ENCODE data around the gene QRICH2. TPM values are rescaled to one million over a fixed set of nuclear protein-coding genes. Genes with fewer than 3 reads are reported as not detected.
A peak's percentile ranks its signal among the peaks of the same experiment; 100 is the strongest.

QRICH2 gene
- total and polyA plus RNA-seq, 2 of the 4 experiments (the other 2 are of a cell fraction) = 4.3 to 4.8 TPM

- ATAC-seq (ENCODE audit: low read depth) (no peak), DNase-seq (no peak)
- no peak overlapping the region for H3K18ac ChIP-seq (ENCODE audit: low read depth, low read length)
- H3K4me3 ChIP-seq (ENCODE audit: insufficient read depth, low read depth, low read length) = no peak overlapping the region
- no peak overlapping the region for H4K91ac ChIP-seq (ENCODE audit: insufficient read depth, low read depth, low read length)
- H2BK20ac ChIP-seq (ENCODE audit: low read depth, low read length) = no peak overlapping the region
- no peak overlapping the region for H3K4me2 ChIP-seq (ENCODE audit: low read depth, low read length)
- BruUV-seq (replicated peaks) = no TSS peak
- peaks cover 0 to 5% of the 10 kb centered on the region in 2 experiments; a peak in 1 of 4 replicates for H3K79me1 ChIP-seq (ENCODE audit: low read depth in 1 of 2, low read length in 2 of 2)
- peaks cover 7% of the 10 kb centered on the region for H3K4me1 ChIP-seq (ENCODE audit: control insufficient read depth, insufficient read depth, low read length)
- no peak overlapping the region for H2BK5ac ChIP-seq (ENCODE audit: low read depth, low read length, poor library complexity, severe bottlenecking)
- in situ Hi-C loops (cut with MboI; ENCODE audit: low sequenced_read_pairs) (no loop called here), intact Hi-C loops (cut with micrococcal nuclease) (no loop called here), dilution Hi-C loops (cut with HindIII; ENCODE audit: low sequenced_read_pairs, unreplicated experiment) (no loop called here)
- peak overlapping the region; percentile 1 for H2AFZ ChIP-seq (replicated peaks; ENCODE audit: low read length, poor library complexity)
- no peaks in the 10 kb centered on the region; the same call in 1 of the 2 replicates for H4K20me1 ChIP-seq (ENCODE audit: insufficient read depth, low read length)
- no peak overlapping the region for H3K4ac ChIP-seq (ENCODE audit: low read depth, low read length)
- no peak overlapping the region for H3K9ac ChIP-seq (ENCODE audit: low read depth, low read length)
- WGBS, 2 experiments (ENCODE audit: extremely low coverage in 2 of 2, insufficient read length in 1 of 2) = 97% methylated on average over 6 of the region's 19 CpGs; no CpG with 5 or more reads in 1 of the 2 experiments
- H4K8ac ChIP-seq (ENCODE audit: low read depth in 2 of 2, low read length in 2 of 2) = no peak overlapping the region
- H3K14ac ChIP-seq (replicated peaks; ENCODE audit: low read depth, low read length) = no peak overlapping the region
- H3K23ac ChIP-seq (ENCODE audit: low read depth, low read length) = no peak overlapping the region
- H3K9me3 ChIP-seq (ENCODE audit: control insufficient read depth, insufficient read depth, low read length) = no peaks in the 10 kb centered on the region
- no peak overlapping the region for H4K5ac ChIP-seq (ENCODE audit: low read depth, low read length)
- peak overlapping the region; percentile 26 for H2AK9ac ChIP-seq (replicated peaks; ENCODE audit: low read depth, low read length, poor library complexity)
- ChIA-PET CTCF (no interaction called here), POLR2A (ENCODE audit: unreplicated experiment) (no interaction called here)
- no peak for TF ChIP-seq CEBPB (IDR thresholded peaks at IDR 0.05; ENCODE audit: low read depth, low read length)
- no peak for TF ChIP-seq MXI1 (IDR thresholded peaks at IDR 0.05; ENCODE audit: borderline replicate concordance, low read depth, low read length)
- TF ChIP-seq, protein P1, sequence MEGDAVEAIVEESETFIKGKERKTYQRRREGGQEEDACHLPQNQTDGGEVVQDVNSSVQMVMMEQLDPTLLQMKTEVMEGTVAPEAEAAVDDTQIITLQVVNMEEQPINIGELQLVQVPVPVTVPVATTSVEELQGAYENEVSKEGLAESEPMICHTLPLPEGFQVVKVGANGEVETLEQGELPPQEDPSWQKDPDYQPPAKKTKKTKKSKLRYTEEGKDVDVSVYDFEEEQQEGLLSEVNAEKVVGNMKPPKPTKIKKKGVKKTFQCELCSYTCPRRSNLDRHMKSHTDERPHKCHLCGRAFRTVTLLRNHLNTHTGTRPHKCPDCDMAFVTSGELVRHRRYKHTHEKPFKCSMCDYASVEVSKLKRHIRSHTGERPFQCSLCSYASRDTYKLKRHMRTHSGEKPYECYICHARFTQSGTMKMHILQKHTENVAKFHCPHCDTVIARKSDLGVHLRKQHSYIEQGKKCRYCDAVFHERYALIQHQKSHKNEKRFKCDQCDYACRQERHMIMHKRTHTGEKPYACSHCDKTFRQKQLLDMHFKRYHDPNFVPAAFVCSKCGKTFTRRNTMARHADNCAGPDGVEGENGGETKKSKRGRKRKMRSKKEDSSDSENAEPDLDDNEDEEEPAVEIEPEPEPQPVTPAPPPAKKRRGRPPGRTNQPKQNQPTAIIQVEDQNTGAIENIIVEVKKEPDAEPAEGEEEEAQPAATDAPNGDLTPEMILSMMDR (conservative IDR thresholded peaks at IDR 0.05; ENCODE audit: low read depth, low read length) = no peak
- TF ChIP-seq MAZ (IDR thresholded peaks at IDR 0.05; ENCODE audit: borderline replicate concordance, low read depth, low read length) = no peak
- no peak for TF ChIP-seq RAD21 (IDR thresholded peaks at IDR 0.05; ENCODE audit: low read length)
- TF ChIP-seq SMC3 (IDR thresholded peaks at IDR 0.05; ENCODE audit: low read depth, low read length) = no peak
- no peak for TF ChIP-seq BHLHE40 (IDR thresholded peaks at IDR 0.05; ENCODE audit: low read depth, low read length)
- no peak for TF ChIP-seq FOS (IDR thresholded peaks at IDR 0.05; ENCODE audit: low read depth, low read length)
- TF ChIP-seq, protein P2, sequence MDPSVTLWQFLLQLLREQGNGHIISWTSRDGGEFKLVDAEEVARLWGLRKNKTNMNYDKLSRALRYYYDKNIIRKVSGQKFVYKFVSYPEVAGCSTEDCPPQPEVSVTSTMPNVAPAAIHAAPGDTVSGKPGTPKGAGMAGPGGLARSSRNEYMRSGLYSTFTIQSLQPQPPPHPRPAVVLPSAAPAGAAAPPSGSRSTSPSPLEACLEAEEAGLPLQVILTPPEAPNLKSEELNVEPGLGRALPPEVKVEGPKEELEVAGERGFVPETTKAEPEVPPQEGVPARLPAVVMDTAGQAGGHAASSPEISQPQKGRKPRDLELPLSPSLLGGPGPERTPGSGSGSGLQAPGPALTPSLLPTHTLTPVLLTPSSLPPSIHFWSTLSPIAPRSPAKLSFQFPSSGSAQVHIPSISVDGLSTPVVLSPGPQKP (IDR thresholded peaks at IDR 0.05; ENCODE audit: borderline replicate concordance, low read depth, low read length) = no peak
- no peak for TF ChIP-seq MAFK (IDR thresholded peaks at IDR 0.05; ENCODE audit: low read depth, low read length)
- TF ChIP-seq, protein P3, sequence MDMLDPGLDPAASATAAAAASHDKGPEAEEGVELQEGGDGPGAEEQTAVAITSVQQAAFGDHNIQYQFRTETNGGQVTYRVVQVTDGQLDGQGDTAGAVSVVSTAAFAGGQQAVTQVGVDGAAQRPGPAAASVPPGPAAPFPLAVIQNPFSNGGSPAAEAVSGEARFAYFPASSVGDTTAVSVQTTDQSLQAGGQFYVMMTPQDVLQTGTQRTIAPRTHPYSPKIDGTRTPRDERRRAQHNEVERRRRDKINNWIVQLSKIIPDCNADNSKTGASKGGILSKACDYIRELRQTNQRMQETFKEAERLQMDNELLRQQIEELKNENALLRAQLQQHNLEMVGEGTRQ (IDR thresholded peaks at IDR 0.05; ENCODE audit: low read depth, low read length) = no peak
- no peak for TF ChIP-seq RFX5 (IDR thresholded peaks at IDR 0.05; ENCODE audit: low read depth, low read length)
- TF ChIP-seq POLR2A (IDR thresholded peaks at IDR 0.05; ENCODE audit: low read depth, low read length) = no peak
- no peak for TF ChIP-seq RCOR1 (IDR thresholded peaks at IDR 0.05; ENCODE audit: insufficient replicate concordance, low read length)
- TF ChIP-seq CHD1 (IDR thresholded peaks at IDR 0.05; ENCODE audit: low read depth, low read length) = no peak
- TF ChIP-seq NFE2L2 (IDR thresholded peaks at IDR 0.05; ENCODE audit: low read depth, low read length) = no peak
- H3K36me3 ChIP-seq (ENCODE audit: control insufficient read depth, insufficient read depth, low read length) = peaks cover 4% of the 10 kb centered on the region
- no peak overlapping the region for H2BK120ac ChIP-seq (ENCODE audit: low read depth, low read length)
- H3K27ac ChIP-seq (ENCODE audit: insufficient read depth, low read length) = no peak overlapping the region
- H3K9me1 ChIP-seq (ENCODE audit: insufficient read depth, low read length) = peaks cover 6% of the 10 kb centered on the region
- H2AK5ac ChIP-seq (ENCODE audit: low read depth, low read length) = no peak overlapping the region
- H3K56ac ChIP-seq (ENCODE audit: extremely low read depth, insufficient read depth, low read length) = no peak overlapping the region
- no peak overlapping the region for H2BK15ac ChIP-seq (ENCODE audit: low read depth, low read length)
- no peaks in the 10 kb centered on the region for H3K27me3 ChIP-seq (ENCODE audit: control insufficient read depth, insufficient read depth, low read length)
Measured at GRCh38 chr17:76278268-76278908, 29.7 kb downstream of the QRICH2 start.
